GM21717 (cell line): ENCODE measurements around the gene SMPD4.
"Not testable (repeated sequence)": the region's sequence is repeated elsewhere in the genome, so short reads cannot be mapped to it uniquely, and the experiment has no call there.

Experiments
- ATAC-seq: cut with Tn5 transposase; IDR thresholded peaks from one replicate; pipeline ENCODE4 v1.9.1; 2021; ENCODE audit warnings: mild to moderate bottlenecking, moderate library complexity; ENCODE audit not compliant: unreplicated experiment

The SMPD4 gene

DNA sequence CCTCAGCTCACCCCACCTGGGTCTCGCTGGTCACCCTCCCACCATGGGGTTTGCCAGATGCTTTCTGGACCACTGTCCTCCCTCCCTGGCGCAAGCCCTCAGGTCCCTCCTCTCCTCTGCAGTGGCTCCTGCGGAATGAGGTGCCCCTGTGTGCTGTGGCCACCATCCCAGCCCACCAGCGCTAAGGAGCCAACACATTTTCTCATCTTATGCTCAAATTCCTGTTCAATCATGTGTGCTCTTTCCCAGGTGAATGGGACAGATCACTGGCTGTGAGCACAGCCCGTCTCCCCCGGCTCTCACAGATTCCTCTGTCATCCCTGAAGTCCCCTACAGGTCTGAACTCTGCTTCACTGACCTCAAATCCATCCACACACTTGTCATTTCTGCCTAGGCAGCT is 21.3 kb downstream of the SMPD4 start:
- no peak for ATAC-seq

DNA sequence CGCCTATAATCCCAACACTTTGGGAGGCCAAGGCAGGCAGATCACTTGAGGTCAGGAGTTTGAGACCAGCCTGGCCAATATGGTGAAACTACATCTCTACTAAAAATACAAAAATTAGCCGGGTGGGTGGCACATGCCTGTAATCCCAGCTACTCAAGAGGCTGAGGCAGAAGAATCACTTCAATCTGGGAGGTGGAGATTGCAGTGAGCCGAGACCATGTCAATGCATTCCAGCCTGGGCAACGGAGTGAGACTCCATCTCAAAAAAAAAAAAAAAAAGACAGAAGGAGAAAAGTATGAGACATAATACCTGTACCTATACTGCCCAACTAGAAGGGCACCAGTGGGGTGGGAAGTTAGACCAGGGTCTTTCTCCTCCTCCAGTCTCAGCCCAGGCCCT is 22.0 kb downstream of the SMPD4 start:
- not testable (repeated sequence) for ATAC-seq

GRCh38 chr2:130158631-130159030 is 22.8 kb downstream of the SMPD4 start:
- ATAC-seq = no peak

GRCh38 chr2:130157825-130158514 is 23.4 kb downstream of the SMPD4 start:
- peak; percentile 88 for ATAC-seq

GRCh38 chr2:130157354-130157753 is 24.0 kb downstream of the SMPD4 start:
- ATAC-seq = peak; percentile 37

- ATAC-seq = no peak
Measured at GRCh38 chr2:130156624-130157004, 24.8 kb downstream of the SMPD4 start.

GRCh38 chr2:130155956-130156623 is 25.3 kb downstream of the SMPD4 start:
- not testable (repeated sequence) for ATAC-seq

- ATAC-seq = no peak
Measured at GRCh38 chr2:130154773-130155765, 26.3 kb downstream of the SMPD4 start.

DNA sequence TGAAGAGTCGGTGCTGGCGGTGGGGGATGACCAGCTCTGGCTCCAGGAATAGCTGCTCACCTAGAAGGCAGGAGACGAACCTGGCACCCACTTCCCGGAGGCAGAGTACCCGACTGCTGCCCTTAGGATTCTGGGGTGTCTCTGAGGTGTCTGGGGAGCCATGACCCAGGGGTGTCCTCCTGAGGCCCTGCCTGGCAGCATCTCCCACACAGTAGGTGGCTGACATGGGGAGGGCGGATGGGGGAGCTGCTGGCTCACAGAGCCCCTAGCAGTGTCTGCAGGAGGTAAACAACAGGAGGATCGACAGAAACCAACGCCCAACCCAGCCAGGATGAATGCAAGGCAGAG is 27.0 kb downstream of the SMPD4 start:
- not testable (repeated sequence) for ATAC-seq

DNA sequence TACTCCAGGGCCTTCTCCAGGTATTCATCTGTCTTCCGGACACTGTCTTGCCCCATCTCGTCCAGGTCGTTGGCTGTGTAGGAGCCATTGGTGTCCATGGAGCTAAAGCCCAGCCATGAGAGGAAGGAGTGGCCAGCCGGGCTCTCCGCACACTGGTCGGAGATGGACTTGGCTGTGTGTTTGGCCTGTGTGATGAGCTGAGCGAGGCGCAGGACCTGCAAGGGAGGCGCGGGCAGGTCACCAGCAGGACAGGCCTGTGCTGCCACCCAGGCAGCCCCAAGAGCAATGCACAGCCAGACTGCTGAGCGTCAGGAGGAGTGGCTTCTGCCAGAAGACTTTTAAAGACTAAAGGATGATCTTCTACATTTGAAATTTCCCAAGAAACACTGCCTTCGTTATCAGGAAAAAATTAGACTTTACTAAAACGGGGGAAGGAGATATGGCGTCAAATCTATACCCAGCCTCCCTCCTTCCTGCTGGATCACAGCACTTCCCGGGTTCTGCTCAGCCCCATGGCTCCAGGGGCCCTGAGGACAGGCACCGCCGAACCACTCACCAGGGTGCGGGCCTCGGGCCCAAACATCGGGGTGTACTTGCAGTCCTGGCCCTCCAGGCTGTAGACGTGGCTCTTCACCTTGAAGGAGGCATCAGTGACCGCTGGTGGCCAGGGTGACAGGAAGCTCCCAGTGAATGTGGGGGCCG is 27.5 kb downstream of the SMPD4 start:
- not testable (repeated sequence) for ATAC-seq

DNA sequence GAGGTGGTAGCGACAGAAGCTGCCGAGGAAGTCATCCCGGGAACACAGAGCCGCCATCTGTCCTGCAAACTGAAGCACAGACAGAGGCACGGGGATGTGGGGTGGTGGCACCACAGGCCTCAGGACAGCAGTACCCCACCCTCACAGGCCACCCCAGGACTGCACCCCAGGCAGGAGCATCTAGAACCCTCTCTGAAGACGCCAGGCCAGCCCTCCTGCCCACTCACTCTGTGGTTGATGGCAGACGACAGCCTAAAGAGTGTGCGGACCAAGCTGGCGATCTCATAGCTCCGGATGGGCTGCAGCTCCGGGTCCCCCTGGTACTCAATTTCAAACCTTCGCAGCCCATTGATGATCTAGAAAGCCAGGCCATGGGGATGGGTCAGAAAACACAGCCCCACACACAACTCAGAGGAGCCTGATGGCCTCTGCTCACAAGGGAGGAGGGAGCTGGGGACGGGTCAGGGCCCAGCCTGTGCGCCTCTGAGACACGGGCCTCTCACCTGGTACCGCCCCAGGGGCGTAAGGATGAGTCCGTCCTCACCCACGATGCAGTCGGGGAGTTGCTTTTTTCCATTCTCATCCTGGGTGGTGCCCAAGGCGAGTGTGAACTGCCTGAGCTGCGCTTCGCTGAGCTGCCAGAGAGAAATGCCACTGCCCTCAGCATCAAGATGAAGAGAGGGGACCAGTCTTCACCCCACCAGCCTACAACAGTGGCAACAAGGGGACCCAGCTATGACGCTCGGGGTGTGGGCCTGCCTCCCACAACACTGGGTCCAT is 28.4 kb downstream of the SMPD4 start:
- ATAC-seq = no peak

GRCh38 chr2:130152136-130152815 is 29.1 kb downstream of the SMPD4 start:
- not testable (repeated sequence) for ATAC-seq

- ATAC-seq = not testable (repeated sequence)
Measured at GRCh38 chr2:130151145-130151512, 30.3 kb downstream of the SMPD4 start.

DNA sequence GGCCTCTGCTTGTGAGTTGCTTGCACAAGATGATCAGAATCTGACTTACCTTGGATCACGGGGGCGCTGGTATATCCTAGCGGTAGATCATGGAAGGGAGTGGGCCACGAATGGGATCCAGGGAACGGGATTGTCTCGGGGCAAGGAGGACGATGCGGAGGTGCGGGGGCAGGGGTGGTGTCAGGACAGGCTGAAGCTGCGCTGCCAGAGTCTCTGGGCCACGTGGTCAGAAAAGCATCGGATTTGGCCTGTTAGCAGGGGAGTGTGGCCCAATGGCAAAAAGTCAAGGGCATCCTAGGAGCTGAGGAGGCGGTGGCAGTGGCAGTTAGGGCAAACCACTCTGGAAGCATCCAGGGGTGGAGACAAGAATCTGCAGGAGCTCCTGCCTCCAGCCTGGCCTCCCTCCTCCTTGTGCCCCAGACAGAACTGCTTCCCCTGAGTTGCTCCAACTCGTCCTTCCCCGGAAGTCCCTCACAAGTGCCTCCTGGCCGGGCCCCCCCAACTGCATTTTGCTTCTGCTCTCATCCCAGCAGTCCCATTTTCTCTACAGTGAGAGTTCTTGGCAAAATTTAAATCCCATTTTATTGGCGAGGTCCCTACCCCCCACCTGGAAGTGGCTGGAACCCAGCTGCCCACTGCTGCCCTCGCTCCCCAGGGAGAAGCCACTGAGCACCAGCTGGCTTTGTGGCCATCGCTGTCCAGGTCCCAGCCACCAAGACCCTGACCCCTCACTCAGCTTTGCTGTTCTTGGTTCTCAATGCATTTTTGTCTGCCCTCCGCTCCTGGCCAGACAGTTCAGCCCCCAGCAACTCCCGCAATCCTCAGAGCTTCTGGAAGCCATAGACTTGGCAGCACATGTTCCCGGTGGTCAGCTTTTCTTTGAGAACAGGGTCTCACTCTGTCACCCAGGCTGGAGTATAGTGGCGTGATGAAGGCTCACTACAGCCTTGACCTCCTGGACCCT is 30.9 kb downstream of the SMPD4 start:
- ATAC-seq = no peak

DNA sequence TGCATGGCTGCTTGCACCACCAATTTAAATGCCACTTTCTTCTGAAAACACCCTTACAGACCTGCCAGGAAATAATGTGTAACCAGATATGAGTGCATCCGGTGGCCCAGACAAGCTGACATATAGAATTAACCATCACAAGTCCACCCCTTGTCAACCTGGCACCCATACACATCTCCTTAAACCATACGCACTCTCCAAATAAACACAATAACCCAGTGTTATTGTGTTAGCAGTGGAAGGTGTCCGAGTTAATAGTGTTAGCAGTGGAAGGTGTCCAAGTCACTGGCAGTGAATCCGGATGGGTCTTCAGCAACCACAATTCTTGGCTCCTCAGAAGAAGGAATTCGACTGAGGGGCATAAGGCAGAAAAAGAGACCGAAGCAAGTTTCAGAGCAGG is 32.9 kb downstream of the SMPD4 start:
- ATAC-seq = not testable (repeated sequence)

- peak; percentile 89 for ATAC-seq
Measured at GRCh38 chr2:130145006-130145414, 36.4 kb downstream of the SMPD4 start, which contains the start of gene CCDC74B. CCDC74B (minus strand) TSS chr2:130145112; CDS start chr2:130144996, 116 bp downstream.

- ATAC-seq = not testable (repeated sequence)
Measured at GRCh38 chr2:130143266-130144039, 37.9 kb downstream of the SMPD4 start.
